ENCODE measurements around the gene ZC3H8.

ZC3H8 gene

DNA sequence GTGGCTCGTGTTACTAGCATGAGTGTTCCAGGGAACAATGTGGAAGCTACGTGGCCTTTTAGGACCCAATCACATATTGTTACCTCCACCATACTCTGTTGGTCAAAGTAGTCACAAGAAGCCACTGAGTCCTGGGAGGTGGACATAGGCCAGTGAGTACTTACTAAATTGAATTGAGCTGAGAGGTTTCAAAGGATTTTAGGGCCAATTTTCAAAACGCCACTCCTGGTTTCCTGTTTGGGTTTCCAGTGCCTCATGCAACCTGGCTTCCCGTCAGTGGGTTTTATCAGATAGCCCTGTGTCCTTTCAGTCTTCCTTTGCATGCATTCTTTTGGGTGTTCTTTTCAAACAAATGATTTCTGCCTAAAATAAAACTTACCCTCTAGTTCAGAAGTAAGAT is 60.4 kb downstream of the ZC3H8 start:
- FAIRE-seq = no peak

DNA sequence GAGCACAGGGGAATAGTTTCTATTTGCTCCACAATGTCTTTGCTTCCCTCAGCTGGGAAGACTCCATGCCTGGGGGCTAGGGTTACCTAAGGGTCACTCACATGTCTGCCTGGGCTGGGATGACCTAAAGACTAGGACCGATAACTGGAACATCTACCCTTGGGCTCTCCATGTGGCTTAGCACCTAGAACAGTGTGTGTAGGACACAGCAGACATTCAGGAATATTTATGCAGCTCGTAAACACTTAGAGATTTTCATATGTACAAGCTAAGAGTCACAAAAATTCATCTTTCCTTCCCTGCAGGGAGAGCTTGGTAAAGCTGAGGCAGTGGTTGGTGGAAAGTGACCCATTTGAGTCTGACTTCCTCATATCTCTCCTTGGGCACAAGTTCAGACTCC is 60.8 kb downstream of the ZC3H8 start:
- FAIRE-seq = no peak

DNA sequence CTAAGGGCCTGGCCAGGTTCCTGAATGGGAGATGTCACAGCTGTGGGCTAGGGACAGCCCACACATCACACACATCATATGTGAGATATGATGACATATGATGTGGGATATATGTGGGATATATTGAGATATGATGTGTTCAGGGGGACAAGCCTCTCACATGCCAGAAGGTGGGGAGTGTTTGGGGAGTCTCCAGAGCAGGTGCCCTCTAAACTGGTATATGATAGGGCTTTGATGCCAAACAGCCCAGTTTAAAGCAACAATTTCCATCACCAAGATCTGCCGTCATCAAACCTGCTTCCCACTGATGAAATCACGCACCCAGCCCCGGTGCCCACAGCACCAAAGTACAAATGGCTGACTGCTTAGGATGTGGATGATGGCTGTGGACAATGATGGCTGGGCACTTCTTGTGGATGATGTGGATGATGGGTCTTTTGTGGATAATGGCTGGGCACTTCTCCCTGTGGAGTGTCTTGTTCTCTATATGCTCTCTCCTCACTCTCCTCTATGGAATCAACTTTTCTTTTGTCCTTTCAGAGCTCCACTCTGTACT is 65.8 kb downstream of the ZC3H8 start:
- no peak for FAIRE-seq

DNA sequence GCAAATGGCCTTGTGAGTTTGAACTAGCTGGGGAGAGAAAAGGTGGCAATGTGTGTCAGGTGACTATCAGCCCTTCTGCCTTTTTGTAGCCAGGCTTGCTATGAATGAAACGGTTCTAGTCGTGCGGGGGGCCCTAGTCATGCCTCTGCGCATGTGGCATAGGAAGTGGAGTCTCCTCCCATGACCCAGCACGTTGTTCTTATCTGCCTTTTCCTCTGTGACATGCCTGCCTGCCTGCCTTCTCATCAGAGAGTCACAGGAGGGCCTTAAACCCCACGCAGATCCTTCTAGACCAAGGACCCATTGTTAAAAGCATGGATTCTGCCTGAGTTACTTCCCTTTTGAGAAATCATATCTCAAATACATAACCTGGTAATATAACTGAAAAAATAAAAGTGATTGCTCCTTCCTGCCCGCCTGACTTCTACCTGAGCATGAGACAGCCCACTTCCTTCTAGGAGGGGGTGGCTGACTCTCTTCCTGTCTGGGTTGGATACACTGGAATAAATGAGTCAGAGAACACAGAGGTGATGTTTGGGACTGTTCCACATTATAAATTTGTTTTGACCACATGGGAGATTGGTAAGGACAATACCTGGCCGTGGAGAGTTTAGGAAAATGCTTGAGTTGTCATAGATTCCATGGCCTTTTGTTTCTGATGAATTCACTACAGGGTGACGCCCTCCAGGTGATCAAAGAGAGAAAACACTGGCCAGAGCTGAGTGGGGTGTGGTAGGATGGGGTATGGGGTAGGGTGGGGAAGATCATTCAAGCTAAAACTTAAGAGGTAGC is 66.8 kb downstream of the ZC3H8 start:
- no peak for FAIRE-seq

DNA sequence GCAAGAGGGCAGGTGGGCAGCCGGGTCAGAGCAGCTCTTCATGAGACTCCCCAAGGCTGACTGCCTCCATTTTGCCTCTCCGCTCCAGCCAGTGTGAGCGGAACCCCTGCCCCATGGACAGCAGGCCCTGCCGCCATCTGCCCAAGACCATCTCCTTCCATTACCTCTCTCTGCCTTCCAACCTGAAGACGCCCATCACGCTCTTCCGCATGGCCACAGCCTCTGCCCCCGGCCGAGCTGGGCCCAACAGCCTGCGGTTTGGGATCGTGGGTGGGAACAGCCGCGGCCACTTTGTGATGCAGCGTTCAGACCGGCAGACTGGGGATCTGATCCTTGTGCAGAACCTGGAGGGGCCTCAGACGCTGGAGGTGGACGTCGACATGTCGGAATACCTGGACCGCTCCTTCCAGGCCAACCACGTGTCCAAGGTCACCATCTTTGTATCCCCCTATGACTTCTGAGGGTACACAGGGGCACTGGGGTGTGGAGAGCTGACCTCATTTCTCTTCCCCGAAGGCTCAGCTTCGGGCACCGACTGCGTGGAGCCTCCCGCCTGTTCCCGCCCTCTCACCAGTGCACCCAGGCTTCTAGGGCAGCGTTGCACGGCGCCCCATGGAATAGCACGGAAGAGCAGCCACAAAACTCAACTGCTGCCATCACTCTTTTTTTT is 67.7 kb downstream of the ZC3H8 start:
- no peak for FAIRE-seq

DNA sequence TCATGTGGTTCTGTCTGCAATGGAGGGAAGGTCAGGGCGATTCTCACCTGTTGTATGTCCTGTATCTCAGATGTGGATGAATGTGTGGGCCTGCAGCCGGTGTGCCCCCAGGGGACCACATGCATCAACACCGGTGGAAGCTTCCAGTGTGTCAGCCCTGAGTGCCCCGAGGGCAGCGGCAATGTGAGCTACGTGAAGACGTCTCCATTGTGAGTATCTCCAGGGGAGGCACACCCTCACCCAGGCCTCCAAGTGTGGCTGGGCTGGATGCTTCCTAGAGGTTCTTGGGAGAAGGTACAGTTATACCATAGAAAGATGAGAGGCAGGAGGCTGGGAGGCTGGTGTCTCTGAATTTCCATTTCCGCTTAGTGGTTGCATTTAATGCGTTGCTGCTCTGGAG is 69.7 kb downstream of the ZC3H8 start:
- FAIRE-seq = no peak

DNA sequence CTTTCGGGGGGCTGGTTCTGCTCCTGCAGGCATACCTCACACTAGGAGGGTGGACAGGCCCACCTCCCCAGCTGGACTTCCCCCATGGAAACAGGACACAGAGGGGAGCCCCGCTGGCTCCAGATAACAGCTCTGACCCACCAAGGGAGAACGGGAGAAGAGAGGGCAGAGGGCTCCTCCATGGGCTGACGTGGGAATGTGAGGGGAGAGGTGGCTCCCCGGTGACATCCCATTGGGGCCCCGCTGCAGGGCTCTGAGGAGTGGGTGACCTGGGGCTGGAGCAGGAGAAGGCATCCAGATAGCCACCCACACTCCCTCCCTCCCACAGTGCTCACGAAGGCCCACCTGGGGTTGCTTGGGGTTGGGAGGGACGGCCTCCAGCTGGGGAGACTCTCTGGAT is 70.7 kb downstream of the ZC3H8 start:
- FAIRE-seq = no peak

DNA sequence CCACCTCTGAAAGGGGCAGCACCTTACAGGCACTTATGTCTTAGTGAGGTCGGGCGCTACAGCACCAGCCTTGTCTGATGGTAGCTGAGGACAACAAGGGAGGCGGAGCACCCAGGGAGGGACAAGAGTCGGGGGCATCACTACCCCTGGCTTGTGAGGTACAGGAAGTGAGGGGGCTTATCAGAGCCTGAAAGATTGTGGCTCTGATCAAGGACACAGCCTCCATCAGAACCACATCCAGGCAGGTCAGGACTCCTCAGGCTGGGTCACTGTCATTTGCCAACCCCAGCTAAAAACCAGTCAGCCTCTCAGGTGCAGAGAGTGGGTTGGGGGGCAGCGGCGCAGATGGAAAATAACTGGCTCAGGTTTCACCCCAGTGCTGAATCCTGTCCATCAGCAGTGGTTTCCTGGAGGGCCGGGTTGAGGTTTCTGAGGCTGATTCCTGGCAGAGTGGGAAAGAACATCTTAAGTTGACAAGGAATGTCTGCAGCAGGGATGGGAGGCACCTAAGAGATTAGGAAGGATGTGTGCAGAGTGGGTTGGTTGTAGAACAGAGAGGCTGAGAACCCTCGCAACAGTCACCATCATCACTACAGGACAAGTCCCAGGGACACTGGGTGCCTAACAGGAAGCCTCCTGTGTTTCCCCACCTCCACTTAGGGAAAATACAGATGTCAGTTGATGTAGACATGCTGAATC is 71.4 kb downstream of the ZC3H8 start:
- no peak for FAIRE-seq

DNA sequence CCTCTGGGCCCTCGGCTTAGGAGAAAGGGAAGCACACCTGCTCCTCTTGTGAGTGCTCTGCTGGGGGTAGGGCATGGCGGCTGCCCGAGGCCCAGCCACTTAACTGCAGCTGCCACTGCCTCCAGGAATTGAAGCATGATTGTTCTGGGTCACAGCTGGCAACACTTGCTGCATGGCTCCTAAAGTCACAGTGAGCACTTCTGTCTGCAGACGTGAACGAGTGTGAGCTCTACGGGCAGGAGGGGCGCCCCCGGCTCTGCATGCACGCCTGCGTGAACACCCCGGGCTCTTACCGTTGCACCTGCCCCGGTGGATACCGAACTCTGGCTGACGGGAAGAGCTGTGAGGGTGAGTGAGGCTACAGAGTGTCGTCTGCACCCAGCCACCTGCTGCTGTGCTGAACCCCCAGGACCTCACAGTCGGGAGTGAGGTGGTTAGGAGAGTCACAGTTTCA is 72.2 kb downstream of the ZC3H8 start:
- FAIRE-seq = no peak

DNA sequence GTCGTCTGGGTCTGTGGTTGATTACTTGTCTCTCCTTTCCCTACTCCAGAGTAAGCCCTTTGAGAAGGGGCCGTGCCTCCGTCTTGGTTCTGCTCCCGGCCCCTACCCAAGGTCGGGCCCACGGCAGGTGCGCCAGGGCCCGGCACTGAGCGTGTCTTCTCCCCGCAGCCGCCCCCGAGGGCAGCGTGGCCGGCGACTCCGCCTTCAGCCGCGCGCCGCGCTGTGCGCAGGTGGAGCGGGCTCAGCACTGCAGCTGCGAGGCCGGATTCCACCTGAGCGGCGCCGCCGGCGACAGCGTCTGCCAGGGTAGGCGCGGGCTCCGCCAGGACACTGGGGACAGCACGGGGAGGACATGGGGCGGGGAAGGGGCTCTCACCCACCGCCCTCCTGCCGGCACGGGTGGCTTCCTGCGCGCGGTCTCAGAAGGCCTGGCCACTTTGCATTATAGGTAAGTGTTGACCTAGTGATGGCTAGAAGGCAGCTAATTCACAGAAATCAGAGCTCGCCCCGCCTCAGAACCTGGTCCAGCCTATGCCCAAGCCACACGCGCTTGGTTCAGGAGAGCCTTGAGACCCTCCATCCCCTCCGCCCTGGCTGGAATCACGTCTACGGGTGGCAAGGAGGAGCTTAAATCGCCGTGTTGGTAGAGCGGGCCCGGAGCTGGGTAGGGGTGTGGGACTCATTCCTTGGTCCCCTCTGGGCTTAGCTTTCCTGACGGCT is 73.1 kb downstream of the ZC3H8 start:
- FAIRE-seq = no peak

DNA sequence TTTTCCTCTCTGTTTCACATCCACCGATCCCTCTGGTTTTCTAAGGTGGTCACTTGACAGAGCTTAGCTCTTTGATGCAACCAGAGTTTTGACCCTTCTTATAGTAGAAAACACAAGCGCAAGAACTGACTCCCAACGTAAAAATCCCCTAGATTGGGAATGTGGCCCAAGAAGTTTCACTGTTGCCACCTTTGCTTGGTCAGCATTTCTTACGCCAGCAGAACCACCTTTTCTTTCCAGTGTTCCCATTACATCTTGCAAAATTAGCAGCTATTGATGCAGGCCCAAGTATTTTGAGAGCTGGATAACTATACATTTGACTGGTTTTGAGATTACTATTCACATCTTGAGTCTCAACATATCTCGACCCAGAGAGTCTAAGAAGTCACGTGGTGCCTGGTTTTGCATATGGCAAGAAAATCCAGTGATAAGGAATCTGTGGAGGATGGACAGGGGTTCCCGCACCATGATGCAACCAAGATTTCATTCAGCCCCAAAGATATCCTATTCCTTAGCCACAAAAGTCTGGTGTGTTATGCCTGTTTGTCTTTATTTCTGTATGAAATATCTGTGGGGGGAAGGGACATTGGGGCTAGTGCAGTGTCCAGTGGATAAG is 78.8 kb downstream of the ZC3H8 start:
- no peak for FAIRE-seq

DNA sequence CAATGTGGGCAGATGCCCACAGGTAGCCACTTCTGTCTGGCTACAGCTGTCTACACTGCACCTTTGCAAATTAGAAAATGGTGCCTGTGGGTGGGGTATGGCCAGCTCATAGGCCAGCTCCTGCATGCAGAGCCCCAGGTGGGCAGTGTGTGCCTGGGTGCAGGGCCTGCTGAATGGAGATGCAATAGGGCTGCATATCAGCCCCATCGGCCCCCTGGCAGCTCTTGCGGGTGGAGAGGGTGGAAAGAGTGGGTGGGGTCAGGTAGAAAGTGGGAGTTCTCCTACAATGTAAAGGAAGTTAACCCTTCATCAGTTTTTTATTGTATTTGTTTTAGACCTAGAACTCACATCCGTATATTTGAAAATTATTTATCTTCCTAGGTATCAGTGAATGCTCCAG is 79.5 kb downstream of the ZC3H8 start:
- FAIRE-seq = no peak

DNA sequence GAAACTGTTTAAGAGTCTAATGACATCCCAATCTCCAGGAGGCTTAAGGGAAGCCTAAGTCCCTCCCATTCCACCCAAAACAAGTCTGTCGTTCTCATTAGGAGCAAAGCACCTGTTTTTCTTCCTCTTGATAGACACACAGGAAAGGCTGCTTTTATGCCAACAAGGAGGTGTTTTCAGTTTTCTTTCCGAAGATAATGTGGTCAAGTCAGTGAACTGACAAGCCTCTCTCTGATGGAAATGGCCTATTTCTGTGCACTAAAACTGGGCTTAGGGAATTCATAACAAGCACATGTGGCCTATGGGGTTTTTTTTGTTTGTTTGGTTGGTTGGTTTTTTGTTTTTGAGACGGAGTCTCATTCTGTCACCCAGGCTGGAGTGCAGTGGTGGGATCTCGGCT is 80.5 kb downstream of the ZC3H8 start:
- no peak for FAIRE-seq

DNA sequence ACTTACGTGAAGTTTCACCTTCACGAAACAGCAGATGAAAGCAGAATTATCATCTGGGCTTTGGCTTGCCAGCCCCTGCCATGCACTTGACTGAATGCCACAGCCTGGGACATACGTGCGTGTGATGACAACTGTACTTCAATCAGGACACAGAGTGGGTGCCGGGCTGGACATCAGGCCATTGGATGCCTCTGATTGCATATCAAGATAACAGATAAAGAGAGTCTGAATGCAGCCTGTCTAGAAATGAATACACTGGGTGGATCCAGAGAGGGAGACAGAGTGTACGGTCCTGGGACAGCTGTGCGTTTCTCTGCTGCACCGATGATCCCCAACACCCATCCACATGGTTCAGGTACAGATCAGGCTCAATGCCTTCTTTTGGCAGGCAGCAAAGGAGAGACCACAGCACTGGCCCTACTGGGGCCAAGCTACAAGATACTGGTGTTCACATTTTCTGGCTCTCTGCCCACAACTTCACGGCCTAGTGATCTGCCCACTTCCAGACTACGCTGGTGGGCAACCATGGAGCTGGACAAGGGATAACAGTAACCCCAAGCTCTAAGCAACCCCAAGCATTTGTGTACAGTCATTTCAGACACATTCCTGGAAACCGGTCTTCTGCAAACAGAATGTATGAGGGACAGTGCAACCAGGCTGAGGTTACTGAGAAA is 81.1 kb downstream of the ZC3H8 start:
- FAIRE-seq = no peak

DNA sequence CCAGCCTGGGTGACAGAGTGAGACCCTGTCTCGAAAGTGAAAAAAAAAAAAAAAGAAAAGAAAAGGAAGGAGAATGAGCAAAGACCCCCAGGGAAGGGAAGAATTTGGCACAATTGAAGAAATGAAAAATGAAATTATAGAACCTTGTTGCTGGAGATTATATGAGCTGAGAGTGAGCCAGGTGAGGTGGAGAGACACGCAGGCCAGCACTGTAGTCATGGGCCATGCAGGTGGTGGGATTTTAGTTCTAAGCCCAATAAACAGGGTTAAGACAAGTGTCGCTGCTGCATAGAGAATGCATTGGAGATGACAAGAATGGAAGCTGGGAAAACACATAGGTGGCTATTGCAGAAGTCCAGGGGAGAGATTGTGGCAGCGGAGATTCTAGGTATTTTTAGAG is 84.3 kb downstream of the ZC3H8 start:
- no peak for FAIRE-seq

DNA sequence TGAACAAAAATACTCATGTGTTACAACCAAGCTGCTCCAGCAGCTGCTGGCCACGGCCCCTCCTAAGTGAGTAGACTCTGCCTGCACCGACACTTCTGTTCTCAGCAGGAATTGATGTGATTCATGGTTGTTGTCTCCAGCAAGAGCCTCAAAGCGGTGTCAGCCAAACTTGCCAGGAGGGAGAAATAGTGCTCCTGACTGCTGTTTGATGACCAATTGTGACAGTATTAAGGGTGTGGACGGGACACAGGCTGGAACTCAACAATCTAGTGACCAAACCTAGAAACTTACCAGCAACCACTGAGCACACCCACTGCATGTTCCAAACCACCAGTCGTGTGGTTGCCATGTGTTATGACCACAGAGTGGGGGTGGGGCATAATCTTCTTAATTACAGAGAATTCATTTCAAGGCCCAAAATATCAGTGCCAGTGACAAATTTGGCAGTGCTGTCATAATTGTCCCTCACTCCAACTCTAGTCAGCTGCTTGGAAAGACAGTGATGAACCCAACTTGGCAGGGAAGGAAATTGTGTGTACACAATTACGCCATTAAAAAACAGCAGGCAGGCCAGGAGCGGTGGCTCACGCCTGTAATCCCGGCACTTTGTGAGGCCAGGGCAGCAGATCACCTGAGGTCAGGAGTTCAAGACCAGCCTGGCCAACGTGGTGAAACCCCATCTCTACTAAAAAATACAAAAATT is 86.3 kb downstream of the ZC3H8 start:
- FAIRE-seq = no peak

DNA sequence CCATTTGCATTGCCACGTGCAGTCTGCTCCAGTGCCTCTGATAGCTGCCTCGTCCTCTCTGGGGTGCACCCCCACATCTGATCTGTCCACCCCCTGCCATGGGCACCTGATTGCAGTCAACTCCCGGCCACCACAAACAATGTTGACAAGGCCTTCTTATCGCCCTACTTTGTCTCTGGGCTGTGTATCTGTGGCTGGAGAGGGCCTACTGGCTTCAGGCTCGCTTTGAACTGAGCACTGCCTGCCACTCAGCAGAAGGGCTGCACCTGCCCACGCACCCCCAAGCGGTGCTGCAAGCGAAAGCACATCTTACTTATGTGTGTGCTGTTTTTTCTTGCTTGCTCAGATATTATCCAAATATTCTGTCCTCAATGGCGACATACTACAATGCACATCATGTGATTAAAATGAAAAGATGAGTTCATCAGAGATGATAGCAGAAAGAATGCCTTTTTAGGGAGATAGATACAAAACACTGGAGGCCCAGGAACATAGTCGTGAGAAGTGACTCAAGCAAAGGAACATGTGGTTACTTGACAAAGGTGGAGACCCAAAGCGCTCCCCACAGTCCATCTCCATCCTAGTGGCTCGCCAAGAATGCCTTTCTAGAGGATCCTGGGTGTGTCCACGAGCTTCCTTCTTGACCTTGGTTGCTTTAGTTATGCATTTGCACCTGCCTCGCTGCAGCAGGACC is 87.9 kb downstream of the ZC3H8 start:
- FAIRE-seq = no peak

DNA sequence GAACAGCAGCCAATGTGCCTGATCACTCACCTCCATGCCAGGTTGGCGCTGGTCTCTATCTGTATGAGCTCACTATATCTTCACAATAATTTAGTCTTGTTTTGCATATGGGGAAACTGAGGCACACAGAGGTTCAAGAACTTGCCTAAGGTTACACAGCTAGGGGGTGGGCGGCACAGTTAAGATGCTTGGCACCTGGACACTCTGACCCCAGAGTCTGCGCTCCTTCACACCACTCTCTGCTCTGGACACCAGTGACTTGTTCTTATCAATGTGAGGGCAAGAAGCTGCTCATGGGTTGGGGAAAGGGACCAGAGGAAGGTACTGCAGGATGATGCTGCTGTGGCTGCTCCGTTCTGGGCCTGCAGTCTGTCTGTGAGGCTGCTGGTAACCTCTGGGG is 89.5 kb downstream of the ZC3H8 start:
- no peak for FAIRE-seq

DNA sequence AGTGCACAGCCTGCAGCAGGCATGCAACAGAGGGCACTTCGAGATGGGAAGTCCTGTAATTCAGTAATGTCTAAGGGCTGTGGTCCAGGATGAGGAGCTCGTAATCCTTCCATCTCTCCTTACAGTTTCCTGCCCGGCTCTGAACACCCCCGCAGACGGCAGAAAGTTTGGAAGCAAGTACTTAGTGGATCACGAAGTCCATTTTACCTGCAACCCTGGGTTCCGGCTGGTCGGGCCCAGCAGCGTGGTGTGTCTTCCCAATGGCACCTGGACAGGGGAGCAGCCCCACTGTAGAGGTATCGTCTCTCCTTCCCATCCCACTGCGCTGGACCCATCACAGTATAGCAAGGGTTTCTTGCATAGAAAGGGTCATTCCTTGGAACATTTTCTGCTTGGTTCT is 90.0 kb downstream of the ZC3H8 start:
- no peak for FAIRE-seq

DNA sequence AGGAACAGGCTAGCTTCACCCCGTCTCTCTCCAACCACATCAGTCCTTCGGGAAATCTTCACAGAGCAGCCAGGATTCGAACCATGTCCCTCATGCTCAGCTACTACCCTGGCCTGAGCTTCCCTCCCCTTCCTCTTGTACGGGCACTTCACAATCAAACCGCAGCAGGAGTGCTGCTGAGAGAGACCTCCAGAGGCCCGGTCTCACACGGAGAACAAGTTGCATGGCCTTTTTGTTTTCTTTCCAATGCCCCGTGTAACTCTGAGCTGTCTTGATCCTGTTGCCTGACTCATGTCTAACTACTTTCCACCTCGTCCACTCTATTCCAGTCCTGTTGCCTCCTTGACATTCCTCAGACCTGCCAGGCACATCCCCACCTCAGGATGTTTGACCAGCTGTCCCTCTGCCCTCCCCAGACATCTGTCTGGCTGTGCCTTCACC is 91.3 kb downstream of the ZC3H8 start:
- FAIRE-seq = no peak

DNA sequence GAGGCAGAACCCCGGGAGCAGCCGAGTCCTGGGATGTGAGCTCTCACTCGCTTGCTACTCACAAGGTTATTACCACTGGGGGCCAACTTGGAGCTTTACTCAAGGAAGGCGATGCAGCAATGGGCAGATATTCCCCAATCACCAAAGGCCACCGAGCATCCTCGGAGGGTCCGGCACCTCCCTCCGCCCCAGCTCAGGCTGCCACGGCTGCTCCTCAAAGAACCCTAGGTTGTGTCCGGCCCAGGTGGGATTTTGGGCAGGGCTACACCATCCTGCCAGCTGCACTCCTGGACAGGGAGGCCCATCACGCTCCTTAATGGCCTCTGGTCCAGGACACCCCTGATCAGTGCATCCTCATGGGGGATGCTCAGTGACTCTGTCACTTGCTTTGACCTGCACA is 91.9 kb downstream of the ZC3H8 start:
- no peak for FAIRE-seq

All from endometrium (tissue), 2 donors.